BLaER1 (cell line): ENCODE data around the gene RAB36.

ENCODE experiments used
- H3K27ac ChIP-seq: shearing (Covaris generic); formaldehyde crosslinking; 2 replicates; pipeline ENCODE4 v1.8.1; 2022
- H3K27me3 ChIP-seq: shearing (Covaris generic); formaldehyde crosslinking; 2 replicates; pipeline ENCODE4 v1.8.1; 2022
- H3K36me3 ChIP-seq: shearing (Covaris generic); formaldehyde crosslinking; 2 replicates; pipeline ENCODE4 v1.8.1; 2022
- H3K4me1 ChIP-seq: shearing (Covaris generic); formaldehyde crosslinking; 2 replicates; pipeline ENCODE4 v1.8.1; 2022
- H3K4me2 ChIP-seq: shearing (Covaris generic); formaldehyde crosslinking; 2 replicates; pipeline ENCODE4 v1.8.1; 2022
- H3K4me3 ChIP-seq: shearing (Covaris generic); formaldehyde crosslinking; 2 replicates; pipeline ENCODE4 v1.8.1; 2022
- H3K9ac ChIP-seq: shearing (Covaris generic); formaldehyde crosslinking; 2 replicates; pipeline ENCODE4 v1.8.1; 2022
- H3K9me3 ChIP-seq: shearing (Covaris generic); formaldehyde crosslinking; 2 replicates; pipeline ENCODE4 v1.8.1; 2022
- H4K20me1 ChIP-seq: shearing (Covaris generic); formaldehyde crosslinking; 2 replicates; pipeline ENCODE4 v1.8.1; 2022
- Cebpa-rat ChIP-seq: shearing (Covaris generic); IDR thresholded peaks from 2 replicates; pipeline ENCODE4 v1.8.1; 2022

Gene RAB36

GRCh38 chr22:23179381-23180299, 34.4 kb downstream of the RAB36 start:
- peak overlapping the region; percentile 96 for H3K9ac ChIP-seq

GRCh38 chr22:23180301-23180892, 35.1 kb downstream of the RAB36 start, which contains the start of gene BCR:
BCR (plus strand) TSS chr22:23180509; CDS start chr22:23180961, 452 bp downstream.
- Histone ChIP-seq H3K36me3 (peaks cover 44% of the 10 kb centered on the region), H3K4me3 (peak within 1 kb of the TSS; percentile 99), H3K9me3 (peaks cover 22% of the 10 kb centered on the region), H3K4me1 (peaks cover 41% of the 10 kb centered on the region), H3K4me2 (peak within 1 kb of the TSS; percentile 100), H4K20me1 (peaks cover 74% of the 10 kb centered on the region), H3K9ac (peak within 1 kb of the TSS; percentile 96), H3K27ac (peak within 1 kb of the TSS; percentile 97), H3K27me3 (no peaks in the 10 kb centered on the region)
- no peak for TF ChIP-seq Cebpa-rat

More at GRCh38 chr22:23179381-23180299, 34.4 kb downstream of the RAB36 start:
- no peak for TF ChIP-seq Cebpa-rat
- H4K20me1 ChIP-seq = peaks cover 66% of the 10 kb centered on the region
- peaks cover 34% of the 10 kb centered on the region for H3K4me1 ChIP-seq
- peak overlapping the region; percentile 99 for H3K4me3 ChIP-seq
- H3K9me3 ChIP-seq = peaks cover 29% of the 10 kb centered on the region
- peak overlapping the region; percentile 97 for H3K27ac ChIP-seq
- H3K27me3 ChIP-seq = no peaks in the 10 kb centered on the region
- H3K4me2 ChIP-seq = peak overlapping the region; percentile 100
- H3K36me3 ChIP-seq = peaks cover 40% of the 10 kb centered on the region

GRCh38 chr22:23180893-23181720, 35.8 kb downstream of the RAB36 start:
- Histone ChIP-seq H3K4me1 (peaks cover 47% of the 10 kb centered on the region), H3K9ac (peak overlapping the region; percentile 96), H3K36me3 (peaks cover 39% of the 10 kb centered on the region), H3K27me3 (no peaks in the 10 kb centered on the region), H3K9me3 (peaks cover 15% of the 10 kb centered on the region), H3K27ac (peak overlapping the region; percentile 97), H3K4me3 (peak overlapping the region; percentile 99), H4K20me1 (peaks cover 79% of the 10 kb centered on the region), H3K4me2 (peak overlapping the region; percentile 100)
- TF ChIP-seq Cebpa-rat = no peak

GRCh38 chr22:23181721-23182308, 36.5 kb downstream of the RAB36 start:
- H3K4me1 ChIP-seq = peaks cover 54% of the 10 kb centered on the region
- peaks cover 45% of the 10 kb centered on the region for H3K36me3 ChIP-seq
- peaks cover 8% of the 10 kb centered on the region for H3K9me3 ChIP-seq
- no peaks in the 10 kb centered on the region for H3K27me3 ChIP-seq
- H3K4me3 ChIP-seq = peak overlapping the region; percentile 99
- TF ChIP-seq Cebpa-rat = no peak
- peak overlapping the region; percentile 96 for H3K9ac ChIP-seq
- peaks cover 86% of the 10 kb centered on the region for H4K20me1 ChIP-seq
- peak overlapping the region; percentile 97 for H3K27ac ChIP-seq
- peak overlapping the region; percentile 100 for H3K4me2 ChIP-seq

- Histone ChIP-seq H3K4me2 (peak overlapping the region; percentile 100), H4K20me1 (peaks cover 93% of the 10 kb centered on the region), H3K4me3 (peak overlapping the region; percentile 99), H3K27me3 (no peaks in the 10 kb centered on the region), H3K4me1 (peaks cover 61% of the 10 kb centered on the region), H3K9me3 (peaks cover 1% of the 10 kb centered on the region; the same call in 1 of the 2 replicates), H3K36me3 (peaks cover 47% of the 10 kb centered on the region), H3K9ac (peak overlapping the region; percentile 96), H3K27ac (peak overlapping the region; percentile 97)
- no peak for TF ChIP-seq Cebpa-rat
Measured at GRCh38 chr22:23182309-23183060, 37.2 kb downstream of the RAB36 start.

GRCh38 chr22:23183061-23183698, 37.9 kb downstream of the RAB36 start:
- Histone ChIP-seq H3K27me3 (no peaks in the 10 kb centered on the region), H3K4me1 (peaks cover 66% of the 10 kb centered on the region), H4K20me1 (peaks cover 99% of the 10 kb centered on the region)

GRCh38 chr22:23184100-23184763, 39.0 kb downstream of the RAB36 start:
- Histone ChIP-seq H3K27me3 (no peaks in the 10 kb centered on the region), H3K9ac (peak overlapping the region; percentile 96), H4K20me1 (peaks cover 99% of the 10 kb centered on the region), H3K4me3 (peak overlapping the region; percentile 99), H3K4me1 (peaks cover 66% of the 10 kb centered on the region), H3K27ac (peak overlapping the region; percentile 97), H3K36me3 (peaks cover 64% of the 10 kb centered on the region), H3K9me3 (no peaks in the 10 kb centered on the region), H3K4me2 (peak overlapping the region; percentile 100)
- TF ChIP-seq Cebpa-rat = no peak

More at GRCh38 chr22:23183061-23183698, 37.9 kb downstream of the RAB36 start:
- peaks cover 54% of the 10 kb centered on the region for H3K36me3 ChIP-seq
- H3K9ac ChIP-seq = peak overlapping the region; percentile 96
- peak overlapping the region; percentile 100 for H3K4me2 ChIP-seq
- peak overlapping the region; percentile 99 for H3K4me3 ChIP-seq
- no peak for TF ChIP-seq Cebpa-rat
- peak overlapping the region; percentile 97 for H3K27ac ChIP-seq
- no peaks in the 10 kb centered on the region for H3K9me3 ChIP-seq

- Histone ChIP-seq H3K4me1 (peaks cover 66% of the 10 kb centered on the region), H3K27ac (peak overlapping the region; percentile 97), H3K4me2 (peak overlapping the region; percentile 100), H3K9ac (peak overlapping the region; percentile 96), H4K20me1 (peaks cover 99% of the 10 kb centered on the region), H3K36me3 (peaks cover 69% of the 10 kb centered on the region), H3K9me3 (no peaks in the 10 kb centered on the region), H3K4me3 (peak overlapping the region; percentile 99), H3K27me3 (no peaks in the 10 kb centered on the region)
- no peak for TF ChIP-seq Cebpa-rat
Measured at GRCh38 chr22:23184764-23185113, 39.5 kb downstream of the RAB36 start.
